Inflammatory macrophage treated with lipopolysaccharide for 4 hours (primary cell): Measurements from ENCODE around the gene ELP4.

Experiments
- DNase-seq: peaks from one replicate; pipeline ENCODE4 v3.0.0-alpha.2; 2020

ELP4 gene

GRCh38 chr11:31815711-31816467, 306.3 kb downstream of the ELP4 start:
- DNase-seq: no peak

GRCh38 chr11:31816468-31817053, 307.0 kb downstream of the ELP4 start:
- no peak for DNase-seq

- no peak for DNase-seq
Observed at GRCh38 chr11:31817054-31817620, 307.6 kb downstream of the ELP4 start.

- no peak for DNase-seq
Observed at GRCh38 chr11:31817621-31818424, 308.3 kb downstream of the ELP4 start.

- DNase-seq: no peak
Observed at GRCh38 chr11:31818425-31818755, 308.8 kb downstream of the ELP4 start.

GRCh38 chr11:31818874-31819331, 309.3 kb downstream of the ELP4 start:
- DNase-seq: no peak

GRCh38 chr11:31819621-31820437, 310.3 kb downstream of the ELP4 start:
- DNase-seq: no peak

GRCh38 chr11:31820438-31820818, 310.9 kb downstream of the ELP4 start:
- peak; percentile 27 for DNase-seq

- no peak for DNase-seq
Observed at GRCh38 chr11:31821235-31821764, 311.7 kb downstream of the ELP4 start.

- no peak for DNase-seq
Observed at GRCh38 chr11:31821766-31822165, 312.2 kb downstream of the ELP4 start.

GRCh38 chr11:31822175-31822926, 312.8 kb downstream of the ELP4 start:
- no peak for DNase-seq

GRCh38 chr11:31822927-31823643, 313.5 kb downstream of the ELP4 start:
- no peak for DNase-seq

GRCh38 chr11:31823644-31824331, 314.2 kb downstream of the ELP4 start:
- no peak for DNase-seq

- no peak for DNase-seq
Observed at GRCh38 chr11:31824332-31824878, 314.8 kb downstream of the ELP4 start.

- DNase-seq: no peak
Observed at GRCh38 chr11:31824879-31825837, 315.6 kb downstream of the ELP4 start.

- DNase-seq: no peak
Observed at GRCh38 chr11:31825838-31826484, 316.4 kb downstream of the ELP4 start.

GRCh38 chr11:31826536-31827438, 317.2 kb downstream of the ELP4 start:
- no peak for DNase-seq
